Stomach smooth muscle (tissue), 2 donors: ENCODE measurements around the gene NPY5R.

Source experiments
- H3K27ac ChIP-seq: one replicate; pipeline ENCODE4 v1.7.0; 2013; ENCODE audit warnings: mild to moderate bottlenecking, low read length, inconsistent platforms
- H3K27me3 ChIP-seq, 2 donors: one replicate each; pipeline ENCODE4 v1.7.0; 2013; ENCODE audit warnings: low read length in 2 of 2; ENCODE audit not compliant: insufficient read depth in 2 of 2, control insufficient read depth in 1 of 2
- H3K36me3 ChIP-seq, 2 donors: one replicate each; pipeline ENCODE4 v1.7.0; 2013; ENCODE audit warnings: low read length in 2 of 2; ENCODE audit not compliant: control insufficient read depth in 2 of 2, insufficient read depth in 2 of 2
- H3K4me1 ChIP-seq: one replicate; pipeline ENCODE4 v1.7.0; 2013; ENCODE audit warnings: low read length; ENCODE audit not compliant: control insufficient read depth, insufficient read depth
- H3K4me3 ChIP-seq, 2 donors: one replicate each; pipeline ENCODE4 v1.7.0; 2013; ENCODE audit warnings: low read length in 2 of 2
- H3K9ac ChIP-seq, 2 donors: one replicate each; pipeline ENCODE4 v1.7.0; 2013; ENCODE audit warnings: low read length in 2 of 2, mild to moderate bottlenecking in 1 of 2
- H3K9me3 ChIP-seq, 2 donors: one replicate each; pipeline ENCODE4 v1.7.0; 2013; ENCODE audit warnings: low read length in 2 of 2; ENCODE audit not compliant: control insufficient read depth in 2 of 2
- donor health status: healthy.
- donor health status: Pancreatic carcinoma.

The NPY5R gene

GRCh38 chr4:163343604-163344146 lies at the start of gene NPY5R:
NPY5R (plus strand) TSS chr4:163343892; CDS start chr4:163350274, 6,382 bp downstream.
- Histone ChIP-seq H3K9ac (no peak within 1 kb of the TSS), H3K27ac (no peak within 1 kb of the TSS)

GRCh38 chr4:163295138-163295537 lies 48.6 kb upstream of the NPY5R start:
- no peaks in the 10 kb centered on the region for H3K36me3 ChIP-seq
- H3K9ac ChIP-seq, result no peak overlapping the region
- no peak overlapping the region for H3K27ac ChIP-seq
- H3K27me3 ChIP-seq, result no peaks in the 10 kb centered on the region
- no peak overlapping the region for H3K4me3 ChIP-seq
- H3K9me3 ChIP-seq, result peaks cover 0 to 5% of the 10 kb centered on the region in 2 donors
- H3K4me1 ChIP-seq, result no peaks in the 10 kb centered on the region

More at GRCh38 chr4:163343604-163344146, at the start of gene NPY5R:
- Histone ChIP-seq H3K9me3 (no peaks in the 10 kb centered on the region), H3K4me3 (peak within 1 kb of the TSS; percentile 2 to 69), H3K4me1 (peaks cover 7% of the 10 kb centered on the region), H3K27me3 (peaks cover 6 to 21% of the 10 kb centered on the region in 2 donors), H3K36me3 (no peaks in the 10 kb centered on the region)

GRCh38 chr4:163300445-163300844 lies 43.2 kb upstream of the NPY5R start:
- no peak overlapping the region for H3K4me3 ChIP-seq
- no peaks in the 10 kb centered on the region for H3K27me3 ChIP-seq
- H3K9ac ChIP-seq, result no peak overlapping the region
- H3K27ac ChIP-seq, result no peak overlapping the region
- H3K4me1 ChIP-seq, result no peaks in the 10 kb centered on the region
- peaks cover 0 to 5% of the 10 kb centered on the region in 2 donors for H3K9me3 ChIP-seq
- no peaks in the 10 kb centered on the region for H3K36me3 ChIP-seq

- Histone ChIP-seq H3K36me3 (no peaks in the 10 kb centered on the region), H3K9me3 (peaks cover 0 to 5% of the 10 kb centered on the region in 2 donors), H3K9ac (no peak overlapping the region), H3K4me1 (no peaks in the 10 kb centered on the region), H3K4me3 (no peak overlapping the region), H3K27me3 (no peaks in the 10 kb centered on the region), H3K27ac (no peak overlapping the region)
These were observed 40.6 kb upstream of the NPY5R start for GRCh38 chr4:163303069-163303468.

- Histone ChIP-seq H3K36me3 (no peaks in the 10 kb centered on the region), H3K4me1 (no peaks in the 10 kb centered on the region), H3K9ac (no peak overlapping the region), H3K27ac (no peak overlapping the region), H3K4me3 (no peak overlapping the region), H3K9me3 (no peaks in the 10 kb centered on the region), H3K27me3 (no peaks in the 10 kb centered on the region)
These were observed 34.2 kb upstream of the NPY5R start for GRCh38 chr4:163309466-163309865.

GRCh38 chr4:163317110-163317509 lies 26.6 kb upstream of the NPY5R start:
- Histone ChIP-seq H3K36me3 (no peaks in the 10 kb centered on the region), H3K9me3 (peaks cover 2 to 12% of the 10 kb centered on the region in 2 donors), H3K9ac (no peak overlapping the region), H3K27me3 (no peaks in the 10 kb centered on the region), H3K4me1 (no peaks in the 10 kb centered on the region), H3K4me3 (no peak overlapping the region), H3K27ac (no peak overlapping the region)

- H3K9ac ChIP-seq, result no peak overlapping the region
- H3K9me3 ChIP-seq, result no peaks in the 10 kb centered on the region
- no peak overlapping the region for H3K27ac ChIP-seq
- peak overlapping the region; percentile 5 to 86 for H3K4me3 ChIP-seq
- H3K27me3 ChIP-seq, result peaks cover 10 to 23% of the 10 kb centered on the region in 2 donors
- no peaks in the 10 kb centered on the region for H3K36me3 ChIP-seq
- peaks cover 11% of the 10 kb centered on the region for H3K4me1 ChIP-seq
These were observed 12.6 kb upstream of the NPY5R start for GRCh38 chr4:163330916-163331628.

GRCh38 chr4:163331629-163332376 lies 11.9 kb upstream of the NPY5R start:
- peaks cover 11% of the 10 kb centered on the region for H3K4me1 ChIP-seq
- H3K9ac ChIP-seq, result peak overlapping the region in 1 of 2 donors; percentile 29
- no peaks in the 10 kb centered on the region for H3K36me3 ChIP-seq
- H3K9me3 ChIP-seq, result no peaks in the 10 kb centered on the region
- peaks cover 10 to 23% of the 10 kb centered on the region in 2 donors for H3K27me3 ChIP-seq
- H3K4me3 ChIP-seq, result peak overlapping the region; percentile 86 to 93
- no peak overlapping the region for H3K27ac ChIP-seq

- Histone ChIP-seq H3K9me3 (no peaks in the 10 kb centered on the region), H3K27ac (no peak within 1 kb of the TSS), H3K36me3 (no peaks in the 10 kb centered on the region), H3K9ac (peak within 1 kb of the TSS; percentile 43 to 47), H3K4me1 (peaks cover 11% of the 10 kb centered on the region), H3K4me3 (peak within 1 kb of the TSS; percentile 86 to 93), H3K27me3 (peaks cover 10 to 23% of the 10 kb centered on the region in 2 donors)
These were observed 10.9 kb upstream of the NPY5R start, which contains the start of gene NPY1R for GRCh38 chr4:163332526-163333406. NPY1R (minus strand) TSS chr4:163332596; CDS start chr4:163326554, 6,042 bp downstream.

GRCh38 chr4:163335384-163335783 lies 8.3 kb upstream of the NPY5R start:
- no peaks in the 10 kb centered on the region for H3K9me3 ChIP-seq
- no peak overlapping the region for H3K27ac ChIP-seq
- H3K9ac ChIP-seq, result no peak overlapping the region
- peaks cover 11% of the 10 kb centered on the region for H3K4me1 ChIP-seq
- no peaks in the 10 kb centered on the region for H3K36me3 ChIP-seq
- peaks cover 10 to 23% of the 10 kb centered on the region in 2 donors for H3K27me3 ChIP-seq
- H3K4me3 ChIP-seq, result no peak overlapping the region
